ENCODE results near the gene TMEM179.

Gene TMEM179

DNA sequence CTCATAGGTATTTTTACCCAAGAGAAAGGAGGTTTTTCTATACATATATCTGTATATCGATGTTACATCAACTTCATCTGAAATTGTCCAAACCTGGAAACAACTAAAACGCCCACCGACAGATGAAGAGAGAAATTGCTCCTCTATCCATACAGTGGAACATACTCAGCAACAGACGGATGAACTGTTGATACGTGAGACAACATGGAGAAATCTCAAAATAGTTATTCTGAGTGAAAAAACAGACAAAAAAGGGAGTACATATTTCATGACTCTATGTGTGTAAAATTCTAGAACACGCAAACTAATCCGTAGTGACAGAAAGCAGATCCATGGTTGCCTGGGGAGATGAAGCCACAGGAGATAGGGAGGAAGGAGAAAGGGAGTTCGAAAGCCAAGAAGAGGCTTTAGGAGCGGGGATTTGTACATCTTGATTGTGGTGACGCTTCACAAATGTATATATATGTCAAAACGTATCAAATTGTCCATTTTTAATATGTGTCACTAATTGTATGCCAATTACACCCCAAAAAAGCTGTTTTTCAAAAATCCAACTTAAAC is 62.6 kb downstream of the TMEM179 start:
- DNase-seq, result no peak

Data from NCI-H510A treated with DMSO at 0.1 percent for 48 hours (cell line).